ENCODE measurements around the gene PARD3. TPM values are rescaled to one million over a fixed set of nuclear protein-coding genes. Genes with fewer than 3 reads are reported as not detected.

The PARD3 gene
- total RNA-seq, 1 experiment from 2014 or later: 51.8 TPM

DNA sequence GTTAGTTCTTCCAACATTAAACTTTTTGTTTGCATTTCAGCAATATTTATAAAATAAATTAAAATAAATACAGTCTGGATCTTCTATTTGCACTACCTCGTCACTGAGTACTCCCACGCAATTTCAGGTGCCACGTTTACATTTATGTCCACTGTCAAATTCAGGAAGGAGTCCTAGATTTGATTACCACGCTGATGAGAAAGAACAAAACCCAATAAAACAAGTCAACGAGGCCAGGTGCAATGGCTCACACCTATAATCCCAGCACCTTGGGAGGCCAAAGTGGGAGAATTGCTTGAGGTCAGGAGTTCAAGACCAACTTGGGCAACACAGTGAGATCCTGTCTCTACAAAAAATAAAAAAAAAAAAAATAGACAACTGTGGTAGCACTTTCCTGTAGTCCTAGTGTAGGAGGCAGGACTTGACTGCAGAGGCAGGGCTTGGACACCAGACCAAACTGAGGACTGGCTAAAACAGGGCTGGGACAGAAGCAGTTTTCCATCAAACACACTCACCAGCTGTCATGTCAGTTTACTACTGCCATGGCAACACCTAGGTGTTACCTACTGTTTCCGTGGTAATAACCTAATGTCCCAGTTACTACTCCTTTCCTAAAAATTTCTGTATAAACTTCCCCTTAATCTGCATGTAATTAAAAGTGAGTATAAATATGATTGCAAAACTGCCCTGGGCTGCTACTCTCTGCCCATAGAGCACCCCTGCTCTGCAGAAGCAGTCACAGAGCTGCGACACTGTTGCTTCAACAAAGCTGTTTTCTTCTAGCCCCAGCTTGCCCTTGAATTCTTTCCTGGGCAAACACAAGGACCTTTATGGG, 341.7 kb downstream of the PARD3 start (continued):
- TF ChIP-seq AFF4 (CRISPR knock-in tag; IDR thresholded peaks at IDR 0.05; ENCODE audit: borderline replicate concordance) (no peak), SP1 (CRISPR knock-in tag; conservative IDR thresholded peaks at IDR 0.05) (no peak), JAZF1 (CRISPR knock-in tag; IDR thresholded peaks at IDR 0.05) (no peak), RELA (CRISPR knock-in tag; IDR thresholded peaks at IDR 0.05; ENCODE audit: borderline replicate concordance) (no peak), CDX4 (CRISPR knock-in tag; IDR thresholded peaks at IDR 0.05; ENCODE audit: borderline replicate concordance) (no peak), ZNF317 (CRISPR knock-in tag; IDR thresholded peaks at IDR 0.05; ENCODE audit: borderline replicate concordance, low read depth) (no peak)
- TF ChIP-seq, protein P1, sequence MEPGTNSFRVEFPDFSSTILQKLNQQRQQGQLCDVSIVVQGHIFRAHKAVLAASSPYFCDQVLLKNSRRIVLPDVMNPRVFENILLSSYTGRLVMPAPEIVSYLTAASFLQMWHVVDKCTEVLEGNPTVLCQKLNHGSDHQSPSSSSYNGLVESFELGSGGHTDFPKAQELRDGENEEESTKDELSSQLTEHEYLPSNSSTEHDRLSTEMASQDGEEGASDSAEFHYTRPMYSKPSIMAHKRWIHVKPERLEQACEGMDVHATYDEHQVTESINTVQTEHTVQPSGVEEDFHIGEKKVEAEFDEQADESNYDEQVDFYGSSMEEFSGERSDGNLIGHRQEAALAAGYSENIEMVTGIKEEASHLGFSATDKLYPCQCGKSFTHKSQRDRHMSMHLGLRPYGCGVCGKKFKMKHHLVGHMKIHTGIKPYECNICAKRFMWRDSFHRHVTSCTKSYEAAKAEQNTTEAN (CRISPR knock-in tag; IDR thresholded peaks at IDR 0.05): no peak

DNA sequence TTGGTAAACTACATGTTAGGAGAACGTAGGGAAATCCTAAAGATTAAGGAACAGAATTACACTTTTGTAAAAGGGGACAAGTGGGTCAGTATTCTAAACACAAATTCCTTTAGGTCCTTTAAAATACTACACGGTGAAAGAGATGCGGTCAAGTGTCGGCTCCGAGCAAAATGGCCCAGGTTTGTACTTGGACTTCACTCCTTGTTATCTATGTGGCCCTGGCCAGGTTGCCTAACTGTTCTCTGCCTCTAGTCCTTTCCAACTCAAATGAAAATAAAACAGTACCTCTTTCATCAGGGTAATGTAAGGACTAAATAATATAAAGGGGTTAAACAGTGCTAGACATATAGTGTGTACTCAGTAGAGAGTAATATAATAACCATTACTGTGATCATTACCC, 344.8 kb downstream of the PARD3 start:
- POLR2A ChIA-PET: no interaction called here
- H3K27ac Mint-ChIP-seq: 0 out of 2 replicates have a peak overlapping the region, but pooled peaks have one; percentile 83
- H3K4me1 Mint-ChIP-seq: peaks cover 4% of the 10 kb centered on the region
- CTCF ChIA-PET: no interaction called here
- H3K27me3 Mint-ChIP-seq (ENCODE audit: low read depth): no peaks in the 10 kb centered on the region
- no peak for ATAC-seq
- no peak overlapping the region for H3K4me3 Mint-ChIP-seq
- no peak for DNase-seq (ENCODE audit: low spot score)
- no peaks in the 10 kb centered on the region for H3K9me3 Mint-ChIP-seq
- peaks cover 2% of the 10 kb centered on the region for H3K36me3 Mint-ChIP-seq
- TF ChIP-seq AR (CRISPR knock-in tag; IDR thresholded peaks at IDR 0.05): no peak
- TF ChIP-seq ZNF512 (CRISPR knock-in tag; IDR thresholded peaks at IDR 0.05; ENCODE audit: borderline replicate concordance): no peak
- no peak for TF ChIP-seq GTF2I (CRISPR knock-in tag; conservative IDR thresholded peaks at IDR 0.05)
- TF ChIP-seq PRRX2 (CRISPR knock-in tag; IDR thresholded peaks at IDR 0.05): no peak
- TF ChIP-seq NFYB (CRISPR knock-in tag; conservative IDR thresholded peaks at IDR 0.05; ENCODE audit: low read depth): no peak
- no peak for TF ChIP-seq JUN (CRISPR knock-in tag; IDR thresholded peaks at IDR 0.05)
- no peak for TF ChIP-seq ZNF425 (CRISPR knock-in tag; conservative IDR thresholded peaks at IDR 0.05)
- no peak for TF ChIP-seq MYBL2 (CRISPR knock-in tag; IDR thresholded peaks at IDR 0.05)
- no peak for TF ChIP-seq EMX1 (CRISPR knock-in tag; IDR thresholded peaks at IDR 0.05)
- no peak for TF ChIP-seq PRDM15 (CRISPR knock-in tag; IDR thresholded peaks at IDR 0.05)
- no peak for TF ChIP-seq ZNF396 (CRISPR knock-in tag; IDR thresholded peaks at IDR 0.05; ENCODE audit: borderline replicate concordance)
- TF ChIP-seq HMGA2 (CRISPR knock-in tag; IDR thresholded peaks at IDR 0.05): no peak
